ENCODE results near the gene PTCH2. TPM values are rescaled to one million over a fixed set of nuclear protein-coding genes. Genes with fewer than 3 reads are reported as not detected.
A peak's percentile ranks its signal among the peaks of the same experiment; 100 is the strongest.

PTCH2 gene
- total and polyA plus RNA-seq, 2 donors (not counting 1 experiment from before 2014, with no cell fraction given): 1.3 to 1.7 TPM

DNA sequence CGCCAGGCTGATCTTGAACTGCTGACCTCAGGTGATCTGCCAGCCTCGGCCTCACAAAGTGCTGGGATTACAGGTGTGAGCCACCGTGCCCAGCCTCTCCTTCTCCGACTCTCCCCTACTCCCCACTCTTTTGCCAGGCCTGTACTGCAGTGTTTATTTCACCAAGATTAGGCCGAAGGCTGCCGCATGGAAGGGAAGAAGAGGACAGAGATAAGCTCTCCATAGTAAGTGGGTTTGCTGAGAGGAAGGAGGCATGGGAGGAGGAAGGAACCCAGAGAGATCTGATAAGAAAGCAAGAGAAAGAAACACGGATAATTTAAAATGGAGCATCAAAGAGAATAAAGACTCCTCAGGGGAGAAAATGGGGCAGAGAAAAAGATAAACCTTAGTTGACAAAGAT is 8.7 kb downstream of the PTCH2 start:
- H3K27me3 ChIP-seq (replicated peaks in 1 of 4; ENCODE audit: control extremely low read depth in 1 of 4, control insufficient read depth in 3 of 4, insufficient read depth in 4 of 4, low read length in 3 of 4): no peaks in the 10 kb centered on the region
- no peak overlapping the region for H3K4me3 Mint-ChIP-seq
- H3K4me2 ChIP-seq (replicated peaks; ENCODE audit: low read depth, low read length, poor library complexity, severe bottlenecking): no peak overlapping the region
- no peak overlapping the region for H3K27ac ChIP-seq (ENCODE audit: low read length in 2 of 2)
- no peak for DNase-seq
- peak overlapping the region; percentile 37 for H3K27ac Mint-ChIP-seq
- ChIA-PET POLR2A (interaction anchor here (0.6 to 1.4 kb wide), 3 partner anchors 34 to 179 kb away, joined by 4 to 7 read pairs (median 7); partner anchors contain the start of gene PLK3), CTCF (interaction anchor here (1.1 to 3.0 kb wide), 5 partner anchors 9 to 41 kb away, joined by 3 to 10 read pairs (median 8); partner anchors contain the start of gene PLK3)
- TF ChIP-seq EZH2 (IDR thresholded peaks at IDR 0.05; ENCODE audit: borderline replicate concordance, insufficient read depth, low read depth, low read length, poor library complexity, severe bottlenecking): no peak
- TF ChIP-seq, protein P1, sequence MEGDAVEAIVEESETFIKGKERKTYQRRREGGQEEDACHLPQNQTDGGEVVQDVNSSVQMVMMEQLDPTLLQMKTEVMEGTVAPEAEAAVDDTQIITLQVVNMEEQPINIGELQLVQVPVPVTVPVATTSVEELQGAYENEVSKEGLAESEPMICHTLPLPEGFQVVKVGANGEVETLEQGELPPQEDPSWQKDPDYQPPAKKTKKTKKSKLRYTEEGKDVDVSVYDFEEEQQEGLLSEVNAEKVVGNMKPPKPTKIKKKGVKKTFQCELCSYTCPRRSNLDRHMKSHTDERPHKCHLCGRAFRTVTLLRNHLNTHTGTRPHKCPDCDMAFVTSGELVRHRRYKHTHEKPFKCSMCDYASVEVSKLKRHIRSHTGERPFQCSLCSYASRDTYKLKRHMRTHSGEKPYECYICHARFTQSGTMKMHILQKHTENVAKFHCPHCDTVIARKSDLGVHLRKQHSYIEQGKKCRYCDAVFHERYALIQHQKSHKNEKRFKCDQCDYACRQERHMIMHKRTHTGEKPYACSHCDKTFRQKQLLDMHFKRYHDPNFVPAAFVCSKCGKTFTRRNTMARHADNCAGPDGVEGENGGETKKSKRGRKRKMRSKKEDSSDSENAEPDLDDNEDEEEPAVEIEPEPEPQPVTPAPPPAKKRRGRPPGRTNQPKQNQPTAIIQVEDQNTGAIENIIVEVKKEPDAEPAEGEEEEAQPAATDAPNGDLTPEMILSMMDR (IDR thresholded peaks at IDR 0.05): no peak
- H2AFZ ChIP-seq (ENCODE audit: insufficient read depth, low read depth, low read length, poor library complexity, severe bottlenecking): no peak overlapping the region
- WGBS (ENCODE audit: insufficient coverage): 62% methylated on average over 5 of the region's 7 CpGs
- H3K36me3 ChIP-seq (replicated peaks in 1 of 2; ENCODE audit: control extremely low read depth in 1 of 2, control insufficient read depth in 1 of 2, extremely low read depth in 1 of 2, insufficient read depth in 2 of 2, low read length in 1 of 2): no peaks in the 10 kb centered on the region
- H3K4me3 ChIP-seq (ENCODE audit: control extremely low read depth in 1 of 5, extremely low read depth in 1 of 5, insufficient read depth in 1 of 5, low read depth in 2 of 5, low read length in 4 of 5): no peak overlapping the region
- H4K20me1 ChIP-seq (ENCODE audit: control insufficient read depth, insufficient read depth, low read length, poor library complexity, severe bottlenecking): no peaks in the 10 kb centered on the region
- intact Hi-C loops (cut with micrococcal nuclease): no loop called here
- H3K4me1 Mint-ChIP-seq: peaks cover 11% of the 10 kb centered on the region
- ATAC-seq (ENCODE audit: low read depth): no peak
- H3K9ac ChIP-seq (ENCODE audit: low read length): no peak overlapping the region
- no peaks in the 10 kb centered on the region for H3K9me3 Mint-ChIP-seq (ENCODE audit: insufficient read depth)
- peaks cover 0 to 7% of the 10 kb centered on the region in 2 donors for H3K4me1 ChIP-seq (ENCODE audit: control insufficient read depth in 2 of 2, insufficient read depth in 2 of 2, low read length in 2 of 2)
- no peaks in the 10 kb centered on the region for H3K79me2 ChIP-seq (ENCODE audit: control insufficient read depth, insufficient read depth, low read length)
- H3K27me3 Mint-ChIP-seq: peaks cover under 1% of the 10 kb centered on the region
- no peaks in the 10 kb centered on the region for H3K9me3 ChIP-seq (ENCODE audit: control extremely low read depth in 1 of 3, control insufficient read depth in 2 of 3, insufficient read depth in 1 of 3, low read length in 2 of 3)

GRCh38 chr1:44832056-44832705 is 10.9 kb downstream of the PTCH2 start:
- no peak overlapping the region for H3K27ac Mint-ChIP-seq
- DNase-seq: no peak
- ATAC-seq (ENCODE audit: low read depth): no peak

More at GRCh38 chr1:44832056-44832705, 10.9 kb downstream of the PTCH2 start:
- TF ChIP-seq, protein P1 (IDR thresholded peaks at IDR 0.05): no peak
- no peak for TF ChIP-seq EZH2 (IDR thresholded peaks at IDR 0.05; ENCODE audit: borderline replicate concordance, insufficient read depth, low read depth, low read length, poor library complexity, severe bottlenecking)
- no peak overlapping the region for H3K4me3 Mint-ChIP-seq
- H3K4me1 Mint-ChIP-seq: peaks cover 11% of the 10 kb centered on the region
- Histone ChIP-seq H3K27ac (ENCODE audit: low read length in 2 of 2) (no peak overlapping the region), H3K4me2 (replicated peaks; ENCODE audit: low read depth, low read length, poor library complexity, severe bottlenecking) (no peak overlapping the region), H4K20me1 (ENCODE audit: control insufficient read depth, insufficient read depth, low read length, poor library complexity, severe bottlenecking) (no peaks in the 10 kb centered on the region), H3K36me3 (replicated peaks in 1 of 2; ENCODE audit: control extremely low read depth in 1 of 2, control insufficient read depth in 1 of 2, extremely low read depth in 1 of 2, insufficient read depth in 2 of 2, low read length in 1 of 2) (no peaks in the 10 kb centered on the region), H3K4me3 (ENCODE audit: control extremely low read depth in 1 of 5, extremely low read depth in 1 of 5, insufficient read depth in 1 of 5, low read depth in 2 of 5, low read length in 4 of 5) (no peak overlapping the region), H3K27me3 (replicated peaks in 1 of 4; ENCODE audit: control extremely low read depth in 1 of 4, control insufficient read depth in 3 of 4, insufficient read depth in 4 of 4, low read length in 3 of 4) (no peaks in the 10 kb centered on the region), H2AFZ (ENCODE audit: insufficient read depth, low read depth, low read length, poor library complexity, severe bottlenecking) (no peak overlapping the region), H3K9me3 (ENCODE audit: control extremely low read depth in 1 of 3, control insufficient read depth in 2 of 3, insufficient read depth in 1 of 3, low read length in 2 of 3) (peaks cover 0 to under 1% (median 0%) of the 10 kb centered on the region in 3 donors), H3K79me2 (ENCODE audit: control insufficient read depth, insufficient read depth, low read length) (no peaks in the 10 kb centered on the region), H3K9ac (ENCODE audit: low read length) (no peak overlapping the region), H3K4me1 (ENCODE audit: control insufficient read depth in 2 of 2, insufficient read depth in 2 of 2, low read length in 2 of 2) (peaks cover 0 to 7% of the 10 kb centered on the region in 2 donors)
- intact Hi-C loops (cut with micrococcal nuclease): no loop called here
- H3K27me3 Mint-ChIP-seq: no peaks in the 10 kb centered on the region
- CTCF ChIA-PET: interaction anchor here (1.5 kb wide), 1 partner anchor 32 kb away, joined by 4 read pairs; the partner anchor contains the start of gene PLK3
- WGBS (ENCODE audit: insufficient coverage): 65% methylated on average over 7 of the region's 13 CpGs
- H3K9me3 Mint-ChIP-seq (ENCODE audit: insufficient read depth): no peaks in the 10 kb centered on the region
- POLR2A ChIA-PET: no interaction called here
